Ascending aorta (tissue), 2 donors: Measurements from ENCODE around the gene RNF214. TPM values are rescaled to one million over a fixed set of nuclear protein-coding genes. Genes with fewer than 3 reads are reported as not detected.

ENCODE experiments used
- DNase-seq, 2 donors: peaks; one replicate each; pipeline ENCODE4 v3.0.0-alpha.2; 2019; ENCODE audit warnings: low spot score in 2 of 2
- H3K27ac ChIP-seq, 2 donors: fragments of 200-600 bp; sonication (generic); one replicate each; pipeline ENCODE4 v1.5.1; 2016 to 2017; ENCODE audit warnings: mild to moderate bottlenecking in 1 of 2
- H3K27me3 ChIP-seq: fragments of 200-600 bp; sonication (generic); one replicate; pipeline ENCODE4 v1.5.1; 2017
- H3K36me3 ChIP-seq, 2 donors: fragments of 200-600 bp; sonication (generic); one replicate each; pipeline ENCODE4 v1.5.1; 2016
- H3K4me1 ChIP-seq, 2 donors: fragments of 200-600 bp; sonication (generic); one replicate each; pipeline ENCODE4 v1.5.1; 2016 to 2017; ENCODE audit warnings: mild to moderate bottlenecking in 1 of 2
- H3K4me3 ChIP-seq, 2 donors: fragments of 200-600 bp; sonication (generic); one replicate each; pipeline ENCODE4 v1.5.1; 2016 to 2017; ENCODE audit warnings: mild to moderate bottlenecking in 1 of 2
- H3K9me3 ChIP-seq, 2 donors: fragments of 200-600 bp; sonication (generic); one replicate each; pipeline ENCODE4 v1.5.1; 2016
- intact Hi-C: fragments of 100-400 bp; cut with DNase I; formaldehyde crosslinking; loops from one replicate; pipeline ENCODE4 v1.15.1; 2023
- total RNA-seq: library from RNA; depleted of rRNA; stranded (reverse); fragments of >200 nt; gene quantifications from one replicate; pipeline ENCODE4 v1.1.0, GENCODE V29; 2016
- TF ChIP-seq, protein P1 (sequence below), 3 experiments: fragments of 200-600 bp in 2 of 3; fragments of 450-650 bp in 1 of 3; sonication (generic) in 2 of 3; IDR thresholded peaks; one replicate each; pipeline ENCODE4 v1.5.1; 2016 to 2019; ENCODE audit warnings: antibody characterized with exemption in 3 of 3, mild to moderate bottlenecking in 1 of 3, moderate library complexity in 1 of 3

RNF214 gene
- total RNA-seq, 1 donor from 2014 or later = 0.53 TPM

DNA sequence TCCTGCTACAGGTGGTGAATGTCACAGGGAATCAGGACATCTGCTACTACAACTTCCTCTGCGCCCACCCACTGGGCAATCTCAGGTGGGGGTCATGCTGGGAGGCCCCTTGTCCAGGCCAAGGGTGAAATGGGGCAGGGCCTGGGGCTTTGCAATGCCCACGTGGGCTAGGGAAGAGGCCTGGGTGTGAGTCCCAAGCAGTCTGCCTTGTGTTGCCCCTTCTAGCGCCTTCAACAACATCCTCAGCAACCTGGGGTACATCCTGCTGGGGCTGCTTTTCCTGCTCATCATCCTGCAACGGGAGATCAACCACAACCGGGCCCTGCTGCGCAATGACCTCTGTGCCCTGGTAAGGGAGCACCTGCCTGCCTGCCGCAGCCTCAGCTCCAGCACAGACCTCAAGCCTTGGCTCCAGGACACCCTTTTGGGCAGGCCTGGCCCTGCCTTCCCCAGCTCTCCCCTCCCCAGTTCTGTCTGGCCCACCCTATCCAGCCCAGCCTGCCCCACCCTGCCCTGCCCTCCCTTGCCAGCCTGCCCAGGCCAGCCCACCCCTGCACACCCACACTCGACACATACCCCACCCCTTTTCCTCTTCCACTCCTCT lies 42.4 kb upstream of the RNF214 start:
- peaks cover 74 to 86% of the 10 kb centered on the region in 2 donors for H3K36me3 ChIP-seq

DNA sequence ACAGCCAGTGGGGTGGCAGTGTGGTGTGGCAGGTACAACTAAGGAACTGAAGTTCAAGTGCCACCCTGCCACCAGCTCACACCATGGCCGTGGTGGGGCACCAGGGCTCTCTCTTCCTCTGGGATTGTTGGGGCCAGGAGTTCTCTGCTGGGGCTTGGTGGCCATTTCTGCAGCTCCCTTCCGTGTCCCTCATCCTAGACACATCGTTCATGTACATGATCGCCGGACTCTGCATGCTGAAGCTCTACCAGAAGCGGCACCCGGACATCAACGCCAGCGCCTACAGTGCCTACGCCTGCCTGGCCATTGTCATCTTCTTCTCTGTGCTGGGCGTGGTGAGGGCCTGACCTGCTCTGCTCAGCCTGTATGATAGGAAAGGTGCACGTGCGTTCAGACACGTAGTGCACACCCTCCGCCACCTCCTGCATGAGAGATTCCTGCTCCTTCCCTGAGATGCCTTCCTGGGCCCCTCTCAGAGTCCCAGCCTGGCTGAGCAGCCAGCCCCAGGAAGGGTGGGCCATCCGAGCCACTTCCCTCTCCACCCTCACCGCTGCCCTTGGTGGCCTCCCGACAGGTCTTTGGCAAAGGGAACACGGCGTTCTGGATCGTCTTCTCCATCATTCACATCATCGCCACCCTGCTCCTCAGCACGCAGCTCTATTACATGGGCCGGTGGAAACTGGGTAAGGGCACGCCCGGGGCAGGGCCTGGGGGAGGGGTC lies 40.6 kb upstream of the RNF214 start:
- Histone ChIP-seq H3K27ac (no peak overlapping the region), H3K4me1 (no peaks in the 10 kb centered on the region), H3K36me3 (peaks cover 66 to 87% of the 10 kb centered on the region in 2 donors), H3K27me3 (no peaks in the 10 kb centered on the region), H3K9me3 (no peaks in the 10 kb centered on the region), H3K4me3 (no peak overlapping the region)
- intact Hi-C loops = no loop called here
- DNase-seq = no peak
- TF ChIP-seq, protein P1, sequence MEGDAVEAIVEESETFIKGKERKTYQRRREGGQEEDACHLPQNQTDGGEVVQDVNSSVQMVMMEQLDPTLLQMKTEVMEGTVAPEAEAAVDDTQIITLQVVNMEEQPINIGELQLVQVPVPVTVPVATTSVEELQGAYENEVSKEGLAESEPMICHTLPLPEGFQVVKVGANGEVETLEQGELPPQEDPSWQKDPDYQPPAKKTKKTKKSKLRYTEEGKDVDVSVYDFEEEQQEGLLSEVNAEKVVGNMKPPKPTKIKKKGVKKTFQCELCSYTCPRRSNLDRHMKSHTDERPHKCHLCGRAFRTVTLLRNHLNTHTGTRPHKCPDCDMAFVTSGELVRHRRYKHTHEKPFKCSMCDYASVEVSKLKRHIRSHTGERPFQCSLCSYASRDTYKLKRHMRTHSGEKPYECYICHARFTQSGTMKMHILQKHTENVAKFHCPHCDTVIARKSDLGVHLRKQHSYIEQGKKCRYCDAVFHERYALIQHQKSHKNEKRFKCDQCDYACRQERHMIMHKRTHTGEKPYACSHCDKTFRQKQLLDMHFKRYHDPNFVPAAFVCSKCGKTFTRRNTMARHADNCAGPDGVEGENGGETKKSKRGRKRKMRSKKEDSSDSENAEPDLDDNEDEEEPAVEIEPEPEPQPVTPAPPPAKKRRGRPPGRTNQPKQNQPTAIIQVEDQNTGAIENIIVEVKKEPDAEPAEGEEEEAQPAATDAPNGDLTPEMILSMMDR (IDR thresholded peaks at IDR 0.05) = no peak

More for the DNA sequence above, 42.4 kb upstream of the RNF214 start:
- Histone ChIP-seq H3K27me3 (no peaks in the 10 kb centered on the region), H3K27ac (no peak overlapping the region), H3K4me1 (no peaks in the 10 kb centered on the region), H3K9me3 (no peaks in the 10 kb centered on the region), H3K4me3 (no peak overlapping the region)
- intact Hi-C loops = no loop called here
- peak in 1 of 2 donors; percentile 39 for DNase-seq
- TF ChIP-seq, protein P1 (IDR thresholded peaks at IDR 0.05) = no peak

DNA sequence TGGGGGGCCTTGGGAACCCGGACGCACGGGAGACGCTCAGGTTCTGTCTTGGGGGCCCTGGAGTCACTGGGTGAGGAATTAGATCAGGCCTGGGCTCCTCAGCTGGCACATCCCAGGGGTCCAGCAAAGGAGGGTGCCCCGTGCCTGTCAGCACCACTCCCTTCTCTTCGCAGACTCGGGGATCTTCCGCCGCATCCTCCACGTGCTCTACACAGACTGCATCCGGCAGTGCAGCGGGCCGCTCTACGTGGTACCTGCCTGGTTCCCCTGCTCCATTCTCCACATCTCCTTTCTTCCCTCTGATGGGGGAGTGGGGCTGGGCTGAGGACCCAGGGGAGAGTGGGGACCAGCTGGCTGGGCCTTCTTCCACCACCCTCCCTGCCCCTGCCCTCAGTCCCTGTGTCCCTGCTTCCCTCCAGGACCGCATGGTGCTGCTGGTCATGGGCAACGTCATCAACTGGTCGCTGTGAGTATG lies 40.0 kb upstream of the RNF214 start:
- no peaks in the 10 kb centered on the region for H3K9me3 ChIP-seq
- H3K27me3 ChIP-seq = no peaks in the 10 kb centered on the region
- no peak overlapping the region for H3K4me3 ChIP-seq
- TF ChIP-seq, protein P1 (IDR thresholded peaks at IDR 0.05) = no peak
- H3K4me1 ChIP-seq = peaks cover 0 to 2% of the 10 kb centered on the region in 2 donors
- peaks cover 60 to 84% of the 10 kb centered on the region in 2 donors for H3K36me3 ChIP-seq
- intact Hi-C loops = no loop called here
- H3K27ac ChIP-seq = no peak overlapping the region
- no peak for DNase-seq

DNA sequence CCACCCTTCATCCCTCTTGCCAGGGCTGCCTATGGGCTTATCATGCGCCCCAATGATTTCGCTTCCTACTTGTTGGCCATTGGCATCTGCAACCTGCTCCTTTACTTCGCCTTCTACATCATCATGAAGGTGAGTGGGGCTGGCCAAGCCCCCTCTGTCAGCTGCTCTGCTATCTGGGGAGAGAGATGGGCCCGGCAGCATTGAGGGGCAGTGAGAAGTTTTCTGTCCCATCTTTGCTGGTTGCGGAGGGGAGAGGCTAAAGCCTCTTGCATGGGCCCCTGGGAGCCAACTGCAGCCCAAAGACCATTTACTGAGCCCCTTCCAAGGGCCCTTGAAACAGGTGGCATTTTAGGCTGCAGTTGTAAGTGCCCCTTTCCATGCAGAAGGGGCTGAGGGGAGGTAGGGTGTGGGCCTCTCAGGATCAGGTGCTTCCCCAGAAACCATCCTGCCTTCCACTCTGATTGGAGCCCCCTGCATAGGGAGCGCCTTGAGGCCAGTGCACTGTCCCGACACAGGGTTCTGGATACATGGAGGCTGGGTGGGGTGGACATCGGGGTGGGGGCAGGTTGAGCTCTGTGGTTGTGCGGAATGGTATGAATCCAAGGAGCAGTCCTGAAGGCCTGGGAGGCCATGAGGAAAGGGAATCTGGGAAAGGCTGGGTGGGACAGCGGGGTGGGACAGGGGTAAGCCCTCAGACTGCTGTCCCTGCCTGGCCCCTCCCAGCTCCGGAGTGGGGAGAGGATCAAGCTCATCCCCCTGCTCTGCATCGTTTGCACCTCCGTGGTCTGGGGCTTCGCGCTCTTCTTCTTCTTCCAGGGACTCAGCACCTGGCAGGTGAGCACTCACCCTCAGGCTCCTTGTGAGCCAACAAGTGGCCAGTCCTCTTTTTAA lies 39.1 kb upstream of the RNF214 start:
- H3K27me3 ChIP-seq = no peaks in the 10 kb centered on the region
- no peak overlapping the region for H3K4me3 ChIP-seq
- H3K4me1 ChIP-seq = peaks cover 0 to 7% of the 10 kb centered on the region in 2 donors
- peaks cover 51 to 74% of the 10 kb centered on the region in 2 donors for H3K36me3 ChIP-seq
- no peak overlapping the region for H3K27ac ChIP-seq
- no peaks in the 10 kb centered on the region for H3K9me3 ChIP-seq
- TF ChIP-seq, protein P1 (IDR thresholded peaks at IDR 0.05) = no peak
- no peak for DNase-seq
- intact Hi-C loops = no loop called here

DNA sequence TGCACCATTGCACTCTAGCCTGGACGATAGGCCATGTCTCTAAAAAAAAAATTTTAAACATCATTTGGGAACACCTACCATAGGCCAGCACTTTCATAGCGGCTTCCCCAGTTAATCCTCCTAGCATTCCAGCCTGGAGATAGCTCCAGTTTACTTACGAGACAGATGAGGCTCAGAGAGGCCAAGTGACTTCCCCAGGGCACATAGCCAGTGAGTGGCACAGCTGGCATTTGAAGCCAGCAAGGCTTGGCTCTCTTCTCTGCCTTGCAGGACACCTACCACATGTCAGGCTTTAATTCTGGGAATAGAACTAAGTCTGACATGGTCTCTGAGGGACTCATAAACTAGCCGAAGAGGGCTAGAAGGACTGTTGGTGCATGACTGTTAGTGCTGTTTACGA lies 38.2 kb upstream of the RNF214 start:
- Histone ChIP-seq H3K9me3 (no peaks in the 10 kb centered on the region), H3K4me3 (no peak overlapping the region), H3K36me3 (peaks cover 42 to 65% of the 10 kb centered on the region in 2 donors), H3K27me3 (no peaks in the 10 kb centered on the region), H3K4me1 (peaks cover 0 to 9% of the 10 kb centered on the region in 2 donors), H3K27ac (no peak overlapping the region)
- TF ChIP-seq, protein P1 (IDR thresholded peaks at IDR 0.05) = no peak
- DNase-seq = no peak
- intact Hi-C loops = no loop called here
